MCF 10A (cell line): ENCODE results near the gene AKAP13. TPM values are rescaled to one million over a fixed set of nuclear protein-coding genes. Genes with fewer than 3 reads are reported as not detected.

Experiments
- BruUV-seq: library from RNA; stranded (reverse); fragments of 400-500 nt; replicated peaks from 2 replicates; lab custom pipeline; 2021; lab: Mats Ljungman, UMichigan
- CTCF ChIA-PET: fragments of 300-600 bp; sonication (Branson Sonifier 250); formaldehyde crosslinking; extraction: SDS; loops from one replicate; lab custom pipeline; 2021; ENCODE audit warnings: antibody characterized with exemption, inconsistent platforms; lab: Yijun Ruan, JAX
- POLR2A ChIA-PET: fragments of 300-600, 350-650 bp; sonication (Branson Sonifier 250); formaldehyde crosslinking; extraction: SDS; loops from one replicate; lab custom pipeline; 2020; ENCODE audit warnings: antibody characterized with exemption, inconsistent platforms; lab: Yijun Ruan, JAX
- DNase-seq: peaks from one replicate; pipeline ENCODE4 v3.0.0-alpha.2; 2018; ENCODE audit not compliant: unreplicated experiment
- H3K27ac Mint-ChIP-seq: one replicate; pipeline ENCODE4 v1.8.0; 2022; ENCODE audit warnings: mild to moderate bottlenecking, low read depth, mixed read lengths; ENCODE audit not compliant: unreplicated experiment
- H3K27me3 Mint-ChIP-seq: one replicate; pipeline ENCODE4 v1.8.0; 2022; ENCODE audit warnings: mixed read lengths; ENCODE audit not compliant: insufficient read depth, unreplicated experiment
- H3K36me3 Mint-ChIP-seq: one replicate; pipeline ENCODE4 v1.8.0; 2022; ENCODE audit warnings: mild to moderate bottlenecking, moderate library complexity, mixed read lengths; ENCODE audit not compliant: insufficient read depth, unreplicated experiment
- H3K4me1 Mint-ChIP-seq: one replicate; pipeline ENCODE4 v1.8.0; 2022; ENCODE audit warnings: mixed read lengths; ENCODE audit not compliant: insufficient read depth, unreplicated experiment
- H3K4me3 Mint-ChIP-seq: one replicate; pipeline ENCODE4 v1.8.0; 2022; ENCODE audit warnings: mild to moderate bottlenecking, moderate library complexity, mixed read lengths; ENCODE audit not compliant: unreplicated experiment
- H3K9me3 Mint-ChIP-seq: one replicate; pipeline ENCODE4 v1.8.0; 2022; ENCODE audit warnings: mixed read lengths; ENCODE audit not compliant: unreplicated experiment
- intact Hi-C: fragments of 100-400 bp; cut with micrococcal nuclease; formaldehyde crosslinking; loops from 2 replicates; pipeline ENCODE4 v1.14.1; 2022
- total RNA-seq: library from RNA; stranded (reverse); gene quantifications from 2 replicates; pipeline ENCODE4 v1.2.3, GENCODE V29; 2022
- TF ChIP-seq, protein P1 (sequence below): fragments of 200-600 bp; IDR thresholded peaks from one replicate; pipeline ENCODE4 v1.8.0; 2022; ENCODE audit warnings: antibody characterized with exemption, mild to moderate bottlenecking; ENCODE audit not compliant: unreplicated experiment

Gene AKAP13
- total RNA-seq, 1 experiment from 2014 or later, result 65.7 TPM

DNA sequence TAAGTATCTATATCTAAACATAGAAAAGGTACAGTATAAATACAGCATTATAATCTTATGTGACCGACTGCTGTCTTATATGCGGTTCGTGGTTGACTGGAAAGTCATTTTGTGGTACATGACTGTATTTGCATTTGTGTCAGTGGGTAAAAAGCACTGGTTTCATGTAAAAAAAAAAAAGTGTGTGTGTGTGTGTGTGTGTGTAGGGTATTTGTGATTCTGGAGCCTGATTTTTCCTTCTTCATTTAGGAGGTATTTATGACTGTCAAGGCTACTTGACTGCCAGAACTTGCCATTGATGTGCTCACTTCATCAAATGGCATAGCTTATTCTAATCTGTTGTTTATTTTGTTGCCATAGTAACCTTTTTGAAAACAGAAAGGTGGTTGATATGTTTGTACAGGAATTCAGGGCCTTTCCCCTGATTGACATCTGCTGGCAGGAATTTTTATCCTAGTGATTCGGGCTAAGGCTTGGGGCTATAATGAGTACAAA, 63.2 kb downstream of the AKAP13 start:
- H3K4me1 Mint-ChIP-seq, result peaks cover 38% of the 10 kb centered on the region
- peak overlapping the region; percentile 84 for H3K27ac Mint-ChIP-seq
- H3K9me3 Mint-ChIP-seq, result no peaks in the 10 kb centered on the region
- H3K4me3 Mint-ChIP-seq, result no peak overlapping the region
- peak; percentile 68 for DNase-seq
- peaks cover 12% of the 10 kb centered on the region for H3K36me3 Mint-ChIP-seq
- intact Hi-C loops, result loop anchor here (2.0 kb wide), 1 partner anchor 33 kb away; no protein-coding TSS in a partner anchor
- no peaks in the 10 kb centered on the region for H3K27me3 Mint-ChIP-seq
- ChIA-PET POLR2A (interaction anchor here (0.6 to 1.6 kb wide), 8 partner anchors 10 to 116 kb away, joined by 3 to 5 read pairs (median 4); no protein-coding TSS in a partner anchor), CTCF (interaction anchor here (0.7 to 1.6 kb wide), 6 partner anchors 11 to 116 kb away, joined by 3 to 4 read pairs (median 4); no protein-coding TSS in a partner anchor)
- no TSS peak for BruUV-seq
- TF ChIP-seq, protein P1, sequence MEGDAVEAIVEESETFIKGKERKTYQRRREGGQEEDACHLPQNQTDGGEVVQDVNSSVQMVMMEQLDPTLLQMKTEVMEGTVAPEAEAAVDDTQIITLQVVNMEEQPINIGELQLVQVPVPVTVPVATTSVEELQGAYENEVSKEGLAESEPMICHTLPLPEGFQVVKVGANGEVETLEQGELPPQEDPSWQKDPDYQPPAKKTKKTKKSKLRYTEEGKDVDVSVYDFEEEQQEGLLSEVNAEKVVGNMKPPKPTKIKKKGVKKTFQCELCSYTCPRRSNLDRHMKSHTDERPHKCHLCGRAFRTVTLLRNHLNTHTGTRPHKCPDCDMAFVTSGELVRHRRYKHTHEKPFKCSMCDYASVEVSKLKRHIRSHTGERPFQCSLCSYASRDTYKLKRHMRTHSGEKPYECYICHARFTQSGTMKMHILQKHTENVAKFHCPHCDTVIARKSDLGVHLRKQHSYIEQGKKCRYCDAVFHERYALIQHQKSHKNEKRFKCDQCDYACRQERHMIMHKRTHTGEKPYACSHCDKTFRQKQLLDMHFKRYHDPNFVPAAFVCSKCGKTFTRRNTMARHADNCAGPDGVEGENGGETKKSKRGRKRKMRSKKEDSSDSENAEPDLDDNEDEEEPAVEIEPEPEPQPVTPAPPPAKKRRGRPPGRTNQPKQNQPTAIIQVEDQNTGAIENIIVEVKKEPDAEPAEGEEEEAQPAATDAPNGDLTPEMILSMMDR, result peak; percentile 13

DNA sequence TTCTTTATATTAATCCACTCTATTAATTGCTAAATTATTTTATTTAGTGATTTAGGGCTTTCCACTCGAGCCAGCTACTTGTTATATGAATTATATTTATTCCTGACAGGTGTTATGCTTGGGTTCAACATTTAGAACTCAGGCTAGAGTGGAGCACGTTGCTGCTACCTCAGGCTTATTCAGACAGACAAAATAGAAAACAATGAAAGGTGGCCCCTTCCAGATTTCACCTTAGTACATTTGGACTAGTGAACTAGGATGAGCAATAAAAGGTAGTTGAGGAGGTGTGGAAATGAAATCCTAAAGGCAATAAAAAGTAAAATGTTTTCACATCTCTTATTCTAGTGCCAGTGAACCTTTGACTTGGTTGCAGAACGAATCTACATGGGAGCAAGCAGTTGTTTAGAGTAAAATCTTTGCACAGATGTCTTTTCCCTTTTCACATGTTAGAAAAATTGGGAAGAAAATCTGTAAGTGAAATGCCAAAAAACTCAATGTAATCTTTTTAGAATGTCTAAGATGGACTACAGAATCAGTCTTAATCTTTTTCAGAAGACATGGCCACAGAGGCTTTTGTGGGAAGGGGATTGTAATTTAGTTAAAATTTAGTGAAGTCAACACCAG, 63.8 kb downstream of the AKAP13 start:
- TF ChIP-seq, protein P1, result no peak
- no peaks in the 10 kb centered on the region for H3K9me3 Mint-ChIP-seq
- POLR2A ChIA-PET, result interaction anchor here (0.6 to 1.6 kb wide), 7 partner anchors 10 to 117 kb away, joined by 3 to 5 read pairs (median 4); no protein-coding TSS in a partner anchor
- no peak overlapping the region for H3K4me3 Mint-ChIP-seq
- intact Hi-C loops, result no loop called here
- no peaks in the 10 kb centered on the region for H3K27me3 Mint-ChIP-seq
- H3K4me1 Mint-ChIP-seq, result peaks cover 38% of the 10 kb centered on the region
- CTCF ChIA-PET, result interaction anchor here (0.7 to 1.4 kb wide), 4 partner anchors 12 to 116 kb away, joined by 3 to 4 read pairs (median 4); no protein-coding TSS in a partner anchor
- peak overlapping the region; percentile 84 for H3K27ac Mint-ChIP-seq
- DNase-seq, result no peak
- H3K36me3 Mint-ChIP-seq, result peaks cover 12% of the 10 kb centered on the region
- BruUV-seq, result no TSS peak

- H3K36me3 Mint-ChIP-seq, result peaks cover 19% of the 10 kb centered on the region
- TF ChIP-seq, protein P1, result no peak
- peaks cover 6% of the 10 kb centered on the region for H3K9me3 Mint-ChIP-seq
- intact Hi-C loops, result no loop called here
- ChIA-PET POLR2A (no interaction called here), CTCF (no interaction called here)
- peaks cover 32% of the 10 kb centered on the region for H3K4me1 Mint-ChIP-seq
- H3K4me3 Mint-ChIP-seq, result no peak overlapping the region
- no peak overlapping the region for H3K27ac Mint-ChIP-seq
- no TSS peak for BruUV-seq
- no peaks in the 10 kb centered on the region for H3K27me3 Mint-ChIP-seq
- no peak for DNase-seq
Observed at GRCh38 chr15:85445361-85445760, 65.0 kb downstream of the AKAP13 start.

DNA sequence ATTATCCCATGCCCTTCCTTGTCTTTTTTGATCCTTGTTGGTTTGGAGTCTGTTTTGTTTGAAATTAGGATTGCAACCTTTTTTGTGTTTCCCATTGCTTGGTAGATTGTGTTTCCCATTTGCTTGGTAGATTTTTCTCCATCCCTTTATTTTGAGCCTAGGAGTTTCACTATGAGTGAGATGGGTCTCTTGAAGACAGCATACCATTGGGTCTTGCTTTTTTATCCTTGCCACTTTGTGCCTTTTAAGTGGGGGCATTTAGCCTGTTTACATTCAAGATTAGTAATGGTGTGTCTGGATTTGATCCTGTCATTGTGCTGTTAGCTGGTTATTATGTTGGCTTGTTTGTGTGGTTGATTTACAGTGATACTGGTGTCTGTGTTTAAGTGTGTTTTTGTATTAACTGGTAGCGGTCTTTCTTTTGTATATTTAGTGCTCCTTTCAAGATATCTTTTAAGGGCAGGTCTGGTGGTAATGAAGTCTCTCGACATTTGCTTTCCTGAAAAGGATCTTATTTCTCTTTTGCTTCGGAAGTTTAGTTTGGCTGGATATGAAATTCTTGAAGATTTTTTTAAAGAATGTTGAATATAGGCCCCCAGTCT, 70.8 kb downstream of the AKAP13 start:
- intact Hi-C loops, result no loop called here

More for the DNA sequence above, 70.8 kb downstream of the AKAP13 start:
- Mint-ChIP-seq H3K9me3 (peaks cover 23% of the 10 kb centered on the region), H3K36me3 (peaks cover 21% of the 10 kb centered on the region), H3K27me3 (no peaks in the 10 kb centered on the region), H3K27ac (no peak overlapping the region), H3K4me3 (no peak overlapping the region), H3K4me1 (peaks cover 19% of the 10 kb centered on the region)
- POLR2A ChIA-PET, result no interaction called here
- TF ChIP-seq, protein P1, result no peak
- CTCF ChIA-PET, result interaction anchor here (0.7 kb wide), 2 partner anchors 82 to 318 kb away, joined by 3 to 5 read pairs; no protein-coding TSS in a partner anchor
- BruUV-seq, result no TSS peak
- no peak for DNase-seq
